ENCODE data around the gene STIM2.

- TF ChIP-seq CTCF (conservative IDR thresholded peaks at IDR 0.05; ENCODE audit: low read depth, low read length) (no peak), FOS (IDR thresholded peaks at IDR 0.05; ENCODE audit: low read depth, low read length) (no peak), MXI1 (IDR thresholded peaks at IDR 0.05; ENCODE audit: borderline replicate concordance, low read depth, low read length) (no peak), POLR2A (IDR thresholded peaks at IDR 0.05; ENCODE audit: low read depth, low read length) (no peak), BHLHE40 (IDR thresholded peaks at IDR 0.05; ENCODE audit: low read depth, low read length) (no peak), RFX5 (IDR thresholded peaks at IDR 0.05; ENCODE audit: low read depth, low read length) (no peak), RCOR1 (IDR thresholded peaks at IDR 0.05; ENCODE audit: insufficient replicate concordance, low read length) (no peak), RAD21 (IDR thresholded peaks at IDR 0.05; ENCODE audit: low read length) (no peak)
Measured at GRCh38 chr4:26930964-26931363, 70.3 kb downstream of the STIM2 start.
